Measurements from ENCODE around the gene KBTBD7.

DNA sequence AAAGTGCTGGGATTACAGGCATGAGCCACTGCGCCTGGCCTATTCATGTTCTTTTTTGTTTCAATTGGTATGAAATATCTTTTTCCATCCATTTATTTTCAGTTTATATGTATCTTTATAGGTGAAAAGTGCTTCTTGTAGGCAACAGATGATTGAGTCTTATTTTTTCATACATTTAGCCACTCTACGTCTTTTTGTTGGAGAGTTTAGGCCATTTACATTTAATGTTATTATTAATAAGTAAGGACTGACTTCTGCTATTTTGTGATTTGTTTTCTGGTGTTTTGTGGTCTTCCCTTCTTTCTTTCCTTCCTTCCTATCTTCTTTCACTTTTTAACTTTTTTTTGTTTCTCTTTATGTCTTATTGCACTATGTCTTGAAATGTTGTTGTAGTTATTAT, 16.7 kb upstream of the KBTBD7 start:
- TF ChIP-seq ZNF280D (tag by site-specific recombination; IDR thresholded peaks at IDR 0.05): no peak
- no peak for TF ChIP-seq ZNF18 (tag by site-specific recombination; IDR thresholded peaks at IDR 0.05)
- TF ChIP-seq, protein P1, sequence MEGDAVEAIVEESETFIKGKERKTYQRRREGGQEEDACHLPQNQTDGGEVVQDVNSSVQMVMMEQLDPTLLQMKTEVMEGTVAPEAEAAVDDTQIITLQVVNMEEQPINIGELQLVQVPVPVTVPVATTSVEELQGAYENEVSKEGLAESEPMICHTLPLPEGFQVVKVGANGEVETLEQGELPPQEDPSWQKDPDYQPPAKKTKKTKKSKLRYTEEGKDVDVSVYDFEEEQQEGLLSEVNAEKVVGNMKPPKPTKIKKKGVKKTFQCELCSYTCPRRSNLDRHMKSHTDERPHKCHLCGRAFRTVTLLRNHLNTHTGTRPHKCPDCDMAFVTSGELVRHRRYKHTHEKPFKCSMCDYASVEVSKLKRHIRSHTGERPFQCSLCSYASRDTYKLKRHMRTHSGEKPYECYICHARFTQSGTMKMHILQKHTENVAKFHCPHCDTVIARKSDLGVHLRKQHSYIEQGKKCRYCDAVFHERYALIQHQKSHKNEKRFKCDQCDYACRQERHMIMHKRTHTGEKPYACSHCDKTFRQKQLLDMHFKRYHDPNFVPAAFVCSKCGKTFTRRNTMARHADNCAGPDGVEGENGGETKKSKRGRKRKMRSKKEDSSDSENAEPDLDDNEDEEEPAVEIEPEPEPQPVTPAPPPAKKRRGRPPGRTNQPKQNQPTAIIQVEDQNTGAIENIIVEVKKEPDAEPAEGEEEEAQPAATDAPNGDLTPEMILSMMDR (tag by site-specific recombination; IDR thresholded peaks at IDR 0.05): no peak
- TF ChIP-seq ZNF501 (tag by site-specific recombination; IDR thresholded peaks at IDR 0.05): no peak
- no peak for TF ChIP-seq ZBTB1 (tag by site-specific recombination; IDR thresholded peaks at IDR 0.05)
- no peak for TF ChIP-seq HOXD13 (CRISPR knock-in tag; IDR thresholded peaks at IDR 0.05; ENCODE audit: borderline replicate concordance)
- no peak for TF ChIP-seq REST (tag by site-specific recombination; IDR thresholded peaks at IDR 0.05)
- no peak for TF ChIP-seq TCF7L2 (IDR thresholded peaks at IDR 0.05; ENCODE audit: borderline replicate concordance, low read depth, low read length)
- TF ChIP-seq, protein P2, sequence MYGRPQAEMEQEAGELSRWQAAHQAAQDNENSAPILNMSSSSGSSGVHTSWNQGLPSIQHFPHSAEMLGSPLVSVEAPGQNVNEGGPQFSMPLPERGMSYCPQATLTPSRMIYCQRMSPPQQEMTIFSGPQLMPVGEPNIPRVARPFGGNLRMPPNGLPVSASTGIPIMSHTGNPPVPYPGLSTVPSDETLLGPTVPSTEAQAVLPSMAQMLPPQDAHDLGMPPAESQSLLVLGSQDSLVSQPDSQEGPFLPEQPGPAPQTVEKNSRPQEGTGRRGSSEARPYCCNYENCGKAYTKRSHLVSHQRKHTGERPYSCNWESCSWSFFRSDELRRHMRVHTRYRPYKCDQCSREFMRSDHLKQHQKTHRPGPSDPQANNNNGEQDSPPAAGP (tag by site-specific recombination; IDR thresholded peaks at IDR 0.05): no peak
- TF ChIP-seq ZNF138 (tag by site-specific recombination; IDR thresholded peaks at IDR 0.05; ENCODE audit: borderline replicate concordance): no peak

All from HEK293 (cell line).